B cell (primary cell): Measurements from ENCODE around the gene PEX16.

Experiments
- EZH2 ChIP-seq: IDR thresholded peaks from 2 replicates; pipeline ENCODE4 v1.6.1; 2012; ENCODE audit warnings: borderline replicate concordance, low read depth, mild to moderate bottlenecking, moderate library complexity, low read length; ENCODE audit not compliant: insufficient read depth, poor library complexity, severe bottlenecking
- TF ChIP-seq, protein P1 (sequence below): fragments of 200-600 bp; IDR thresholded peaks from one replicate; pipeline ENCODE4 v1.8.0; 2022; ENCODE audit warnings: antibody characterized with exemption, mild to moderate bottlenecking

DNA sequence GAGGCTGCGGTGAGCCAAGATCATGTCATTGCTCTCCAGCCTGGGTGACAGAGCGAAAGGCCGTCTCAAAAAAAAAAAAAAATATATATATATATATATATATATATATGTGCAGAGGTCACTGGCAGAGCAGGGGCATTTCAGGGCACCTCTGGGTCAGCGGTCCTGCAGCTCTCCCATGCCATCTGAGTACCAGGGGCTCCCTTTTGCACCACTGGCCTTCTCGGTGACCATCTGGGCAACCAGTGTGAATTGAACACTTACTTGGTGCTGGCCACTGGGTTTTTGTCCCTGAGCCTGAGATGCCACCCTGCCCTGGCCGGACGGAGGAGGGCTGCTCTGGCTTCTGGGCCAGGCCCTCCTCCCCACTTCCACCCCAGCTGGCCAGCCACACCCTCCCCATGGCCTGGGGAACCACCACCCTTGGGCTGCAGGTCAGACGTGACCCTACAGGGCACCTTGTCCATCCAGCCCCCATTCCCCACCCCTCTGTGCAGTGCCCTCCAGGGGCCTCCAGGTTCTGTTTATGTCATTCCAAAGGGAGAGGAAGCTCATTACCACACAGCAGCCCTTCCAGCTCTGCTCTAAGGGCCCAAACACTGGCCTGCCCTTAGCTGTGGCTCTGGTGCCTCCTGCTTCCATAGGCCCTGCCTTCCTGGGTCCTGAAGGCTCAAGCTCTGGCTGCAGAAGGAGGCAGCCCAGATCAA, 22.0 kb downstream of the PEX16 start:
- TF ChIP-seq, protein P1, sequence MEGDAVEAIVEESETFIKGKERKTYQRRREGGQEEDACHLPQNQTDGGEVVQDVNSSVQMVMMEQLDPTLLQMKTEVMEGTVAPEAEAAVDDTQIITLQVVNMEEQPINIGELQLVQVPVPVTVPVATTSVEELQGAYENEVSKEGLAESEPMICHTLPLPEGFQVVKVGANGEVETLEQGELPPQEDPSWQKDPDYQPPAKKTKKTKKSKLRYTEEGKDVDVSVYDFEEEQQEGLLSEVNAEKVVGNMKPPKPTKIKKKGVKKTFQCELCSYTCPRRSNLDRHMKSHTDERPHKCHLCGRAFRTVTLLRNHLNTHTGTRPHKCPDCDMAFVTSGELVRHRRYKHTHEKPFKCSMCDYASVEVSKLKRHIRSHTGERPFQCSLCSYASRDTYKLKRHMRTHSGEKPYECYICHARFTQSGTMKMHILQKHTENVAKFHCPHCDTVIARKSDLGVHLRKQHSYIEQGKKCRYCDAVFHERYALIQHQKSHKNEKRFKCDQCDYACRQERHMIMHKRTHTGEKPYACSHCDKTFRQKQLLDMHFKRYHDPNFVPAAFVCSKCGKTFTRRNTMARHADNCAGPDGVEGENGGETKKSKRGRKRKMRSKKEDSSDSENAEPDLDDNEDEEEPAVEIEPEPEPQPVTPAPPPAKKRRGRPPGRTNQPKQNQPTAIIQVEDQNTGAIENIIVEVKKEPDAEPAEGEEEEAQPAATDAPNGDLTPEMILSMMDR, result no peak
- TF ChIP-seq EZH2, result no peak
